IMR-90 (cell line): ENCODE results near the gene KCNQ1. TPM values are rescaled to one million over a fixed set of nuclear protein-coding genes. Genes with fewer than 3 reads are reported as not detected.

ENCODE experiments used
- ATAC-seq: fragments of 200-7000 bp; cut with Tn5 transposase; 2 replicates; pipeline ENCODE4 v1.9.1; 2020; ENCODE audit warnings: low read depth, mild to moderate bottlenecking, moderate library complexity
- BruUV-seq: library from RNA; stranded (reverse); fragments of 400-500 nt; replicated peaks from 2 replicates; lab custom pipeline; 2021; lab: Mats Ljungman, UMichigan
- CTCF ChIA-PET: fragments of 300-600 bp; formaldehyde crosslinking; extraction: SDS; loops from one replicate; lab custom pipeline; 2021; ENCODE audit warnings: antibody characterized with exemption; lab: Yijun Ruan, JAX
- POLR2A ChIA-PET: fragments of 300-600 bp; sonication (Branson Sonifier 250); formaldehyde crosslinking; loops from one replicate; lab custom pipeline; 2022; ENCODE audit warnings: antibody characterized with exemption; ENCODE audit not compliant: unreplicated experiment; lab: Charles Lee
- DNase-seq: peaks from one replicate; pipeline ENCODE4 v3.0.0; 2013
- H2AFZ ChIP-seq: replicated peaks from 2 replicates; pipeline ENCODE3; 2013; ENCODE audit warnings: low read length, mild to moderate bottlenecking; ENCODE audit not compliant: poor library complexity
- H2AK5ac ChIP-seq: 2 replicates; pipeline ENCODE4 v1.6.1; 2013; ENCODE audit warnings: low read depth, low read length, inconsistent platforms
- H2AK9ac ChIP-seq: replicated peaks from 2 replicates; pipeline ENCODE3; 2013; ENCODE audit warnings: mild to moderate bottlenecking, low read depth, low read length, moderate library complexity; ENCODE audit not compliant: poor library complexity
- H2BK120ac ChIP-seq: 2 replicates; pipeline ENCODE4 v1.6.1; 2013; ENCODE audit warnings: low read depth, low read length, inconsistent platforms
- H2BK15ac ChIP-seq: 3 replicates; pipeline ENCODE4 v1.6.1; 2013; ENCODE audit warnings: low read depth, low read length, inconsistent platforms
- H2BK20ac ChIP-seq: 2 replicates; pipeline ENCODE4 v1.6.1; 2013; ENCODE audit warnings: low read depth, mild to moderate bottlenecking, inconsistent platforms, low read length, moderate library complexity
- H2BK5ac ChIP-seq: 2 replicates; pipeline ENCODE4 v1.6.1; 2013; ENCODE audit warnings: mild to moderate bottlenecking, low read depth, low read length, inconsistent platforms; ENCODE audit not compliant: poor library complexity, severe bottlenecking
- H3K14ac ChIP-seq: replicated peaks from 2 replicates; pipeline ENCODE4 v1.6.1; 2013; ENCODE audit warnings: low read depth, low read length, inconsistent platforms
- H3K18ac ChIP-seq: 2 replicates; pipeline ENCODE4 v1.6.1; 2013; ENCODE audit warnings: low read depth, low read length, control low read depth
- H3K23ac ChIP-seq: 2 replicates; pipeline ENCODE4 v1.6.1; 2013; ENCODE audit warnings: low read depth, low read length, inconsistent platforms
- H3K27ac ChIP-seq: 2 replicates; pipeline ENCODE4 v1.5.1; 2013; ENCODE audit warnings: mild to moderate bottlenecking, control low read depth, low read length; ENCODE audit not compliant: insufficient read depth
- H3K27me3 ChIP-seq: 2 replicates; pipeline ENCODE4 v1.6.1; 2013; ENCODE audit warnings: low read length; ENCODE audit not compliant: control insufficient read depth, insufficient read depth
- H3K36me3 ChIP-seq: 2 replicates; pipeline ENCODE4 v1.6.1; 2013; ENCODE audit warnings: low read length, mixed read lengths; ENCODE audit not compliant: control insufficient read depth, insufficient read depth
- H3K4ac ChIP-seq: 2 replicates; pipeline ENCODE4 v1.6.1; 2013; ENCODE audit warnings: low read depth, low read length, inconsistent platforms
- H3K4me1 ChIP-seq: 2 replicates; pipeline ENCODE4 v1.6.1; 2013; ENCODE audit warnings: low read length, mixed read lengths; ENCODE audit not compliant: control insufficient read depth, insufficient read depth
- H3K4me2 ChIP-seq: 2 replicates; pipeline ENCODE4 v1.6.1; 2013; ENCODE audit warnings: low read depth, mild to moderate bottlenecking, control low read depth, low read length, moderate library complexity
- H3K4me3 ChIP-seq: 2 replicates; pipeline ENCODE4 v1.5.1; 2013; ENCODE audit warnings: low read depth, mild to moderate bottlenecking, control low read depth, low read length, moderate library complexity; ENCODE audit not compliant: insufficient read depth
- H3K56ac ChIP-seq: 2 replicates; pipeline ENCODE4 v1.6.1; 2013; ENCODE audit warnings: low read length, inconsistent platforms; ENCODE audit not compliant: insufficient read depth; ENCODE audit errors: extremely low read depth
- H3K79me1 ChIP-seq, 2 experiments: 2 replicates each; pipeline ENCODE4 v1.6.1; 2013; ENCODE audit warnings: low read length in 2 of 2, inconsistent platforms in 1 of 2, low read depth in 1 of 2
- H3K9ac ChIP-seq: 2 replicates; pipeline ENCODE4 v1.6.1; 2013; ENCODE audit warnings: low read depth, low read length, control low read depth
- H3K9me1 ChIP-seq: 2 replicates; pipeline ENCODE4 v1.6.1; 2013; ENCODE audit warnings: low read length, inconsistent platforms; ENCODE audit not compliant: insufficient read depth
- H3K9me3 ChIP-seq: 2 replicates; pipeline ENCODE4 v1.6.1; 2013; ENCODE audit warnings: low read length; ENCODE audit not compliant: control insufficient read depth, insufficient read depth
- H4K20me1 ChIP-seq: 2 replicates; pipeline ENCODE4 v1.6.1; 2013; ENCODE audit warnings: low read length, inconsistent platforms; ENCODE audit not compliant: insufficient read depth
- H4K5ac ChIP-seq: 2 replicates; pipeline ENCODE4 v1.6.1; 2013; ENCODE audit warnings: mild to moderate bottlenecking, low read depth, low read length, control low read depth
- H4K8ac ChIP-seq, 2 experiments: 2 replicates each; pipeline ENCODE4 v1.6.1; 2013; ENCODE audit warnings: low read depth in 2 of 2, low read length in 2 of 2, control low read depth in 1 of 2, inconsistent platforms in 1 of 2
- H4K91ac ChIP-seq: 2 replicates; pipeline ENCODE4 v1.6.1; 2013; ENCODE audit warnings: low read depth, low read length, inconsistent platforms; ENCODE audit not compliant: insufficient read depth
- BHLHE40 ChIP-seq: fragments of 150-350 bp; IDR thresholded peaks from 2 replicates; pipeline ENCODE4 v1.6.1; 2016; ENCODE audit warnings: mild to moderate bottlenecking, low read depth, low read length
- CEBPB ChIP-seq: IDR thresholded peaks from 2 replicates; pipeline ENCODE4 v1.6.1; 2012; ENCODE audit warnings: low read depth, low read length, improper control_type of control experiment
- CHD1 ChIP-seq: IDR thresholded peaks from 2 replicates; pipeline ENCODE4 v1.6.1; 2012; ENCODE audit warnings: low read depth, low read length, improper control_type of control experiment
- FOS ChIP-seq: fragments of 150-350 bp; IDR thresholded peaks from 2 replicates; pipeline ENCODE4 v1.6.1; 2016; ENCODE audit warnings: low read depth, low read length
- MAFK ChIP-seq: IDR thresholded peaks from 2 replicates; pipeline ENCODE4 v1.6.1; 2012; ENCODE audit warnings: low read depth, low read length, improper control_type of control experiment
- MAZ ChIP-seq: IDR thresholded peaks from 2 replicates; pipeline ENCODE4 v1.6.1; 2012; ENCODE audit warnings: low read depth, mild to moderate bottlenecking, low read length, improper control_type of control experiment, moderate library complexity, borderline replicate concordance
- MXI1 ChIP-seq: IDR thresholded peaks from 2 replicates; pipeline ENCODE4 v1.6.1; 2012; ENCODE audit warnings: low read depth, mild to moderate bottlenecking, low read length, moderate library complexity, borderline replicate concordance
- NFE2L2 ChIP-seq: fragments of 150-350 bp; IDR thresholded peaks from 2 replicates; pipeline ENCODE4 v1.6.1; 2016; ENCODE audit warnings: low read depth, mild to moderate bottlenecking, low read length
- POLR2A ChIP-seq: IDR thresholded peaks from 2 replicates; pipeline ENCODE4 v1.6.1; 2012; ENCODE audit warnings: mild to moderate bottlenecking, low read depth, low read length
- RAD21 ChIP-seq: IDR thresholded peaks from 2 replicates; pipeline ENCODE4 v1.6.1; 2012; ENCODE audit warnings: low read length, improper control_type of control experiment
- RFX5 ChIP-seq: IDR thresholded peaks from 2 replicates; pipeline ENCODE4 v1.8.0; 2012; ENCODE audit warnings: low read depth, mild to moderate bottlenecking, low read length, moderate library complexity
- SMC3 ChIP-seq: fragments of 150-350 bp; IDR thresholded peaks from 2 replicates; pipeline ENCODE4 v1.6.1; 2016; ENCODE audit warnings: low read depth, mild to moderate bottlenecking, antibody characterized with exemption, low read length, moderate library complexity
- USF2 ChIP-seq: fragments of 150-350 bp; IDR thresholded peaks from 2 replicates; pipeline ENCODE4 v1.6.1; 2017; ENCODE audit warnings: mild to moderate bottlenecking, antibody characterized with exemption, low read length, low read depth
- WGBS, 2 experiments: methylation state at CpG; one replicate each; pipeline versions ENCODE4 v1.1.5 to v1.1.7; 2013; ENCODE audit warnings: missing lambda C conversion rate in 2 of 2; ENCODE audit not compliant: insufficient read length in 1 of 2; ENCODE audit errors: extremely low coverage in 2 of 2; 5-methylcytosine and 5-hydroxymethylcytosine counted together
- dilution Hi-C: fragments of 300-500 bp; cut with HindIII; formaldehyde crosslinking; loops from one replicate; pipeline ENCODE4 v1.14.3; 2018; ENCODE audit warnings: low sequenced_read_pairs; ENCODE audit not compliant: unreplicated experiment
- in situ Hi-C: fragments of 300-500 bp; cut with MboI; formaldehyde crosslinking; loops from 3 replicates; pipeline ENCODE4 v1.14.3; 2019; ENCODE audit warnings: low sequenced_read_pairs, inconsistent platforms, mixed read lengths
- intact Hi-C: fragments of 100-400 bp; cut with micrococcal nuclease; formaldehyde crosslinking; loops from 2 replicates; pipeline ENCODE4 v1.10.0; 2022
- polyA plus RNA-seq, 3 experiments: library from polyadenylated mRNA; depleted of rRNA; stranded (reverse); fragments of >200 nt; gene quantifications; 2 replicates each; pipeline ENCODE4 v1.2.3, GENCODE V29; 2012; ENCODE audit warnings: low replicate concordance in 1 of 3
- total RNA-seq: library from RNA; depleted of rRNA; stranded (reverse); fragments of >200 nt; gene quantifications from 2 replicates; pipeline ENCODE4 v1.2.3, GENCODE V29; 2012
- TF ChIP-seq, protein P1 (sequence below): conservative IDR thresholded peaks from 2 replicates; pipeline ENCODE4 v1.5.1; 2012; ENCODE audit warnings: mild to moderate bottlenecking, low read depth, low read length, improper control_type of control experiment
- TF ChIP-seq, protein P2 (sequence below): fragments of 150-350 bp; IDR thresholded peaks from 2 replicates; pipeline ENCODE4 v1.6.1; 2016; ENCODE audit warnings: low read depth, mild to moderate bottlenecking, low read length, moderate library complexity, borderline replicate concordance

The KCNQ1 gene
- total and polyA plus RNA-seq, 2 of the 4 experiments (the other 2 are of a cell fraction): 0.07 TPM; not detected in 1

DNA sequence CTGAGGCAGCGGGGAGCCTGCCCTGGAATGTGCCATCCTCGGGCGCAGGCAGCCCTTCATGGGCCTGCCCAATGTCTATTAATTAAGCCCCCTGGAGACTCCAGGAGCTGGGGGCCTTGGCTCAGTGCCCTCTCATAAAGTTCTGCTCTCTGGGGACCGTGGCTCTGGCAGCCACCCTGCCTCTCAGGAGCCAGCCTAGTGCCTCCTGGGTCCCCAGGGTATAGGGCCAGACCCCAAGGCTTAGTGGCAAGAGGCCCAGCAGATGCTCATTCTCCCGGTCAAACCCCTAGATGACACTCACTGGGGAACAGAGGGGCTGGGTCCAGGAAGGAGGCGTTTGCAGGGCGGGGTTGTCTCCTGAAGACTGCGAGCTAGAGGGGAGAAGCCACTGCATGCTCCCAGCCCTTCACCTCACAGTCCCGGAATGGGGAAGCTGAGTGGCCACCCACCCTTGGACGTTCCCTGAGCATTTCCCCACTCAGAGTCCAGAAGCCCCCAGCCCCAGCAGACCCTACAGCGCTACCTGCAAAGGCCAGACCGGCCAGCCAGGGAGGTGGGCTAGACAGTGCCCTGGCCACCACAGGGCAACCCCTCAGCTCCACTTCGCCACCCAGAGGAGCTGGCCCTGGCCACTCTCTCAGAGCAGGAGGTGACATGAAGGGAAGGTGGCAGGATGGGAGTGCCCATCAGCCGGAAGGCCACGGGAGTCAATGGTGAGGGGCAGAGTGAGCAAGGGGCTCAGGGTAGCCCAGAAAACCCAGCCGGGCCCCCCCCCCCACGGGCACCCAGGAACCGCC lies 357.8 kb downstream of the KCNQ1 start:
- Histone ChIP-seq H4K8ac (no peak overlapping the region), H3K79me1 (no peaks in the 10 kb centered on the region), H4K5ac (no peak overlapping the region), H3K4ac (no peak overlapping the region), H3K36me3 (no peaks in the 10 kb centered on the region), H2BK20ac (no peak overlapping the region), H3K27ac (no peak overlapping the region), H3K27me3 (peaks cover 31% of the 10 kb centered on the region), H3K9ac (no peak overlapping the region), H4K91ac (no peak overlapping the region), H4K20me1 (no peaks in the 10 kb centered on the region; the same call in 1 of the 2 replicates), H3K4me1 (no peaks in the 10 kb centered on the region; the same call in 1 of the 2 replicates), H2AFZ (no peak overlapping the region), H2BK120ac (no peak overlapping the region), H3K14ac (no peak overlapping the region), H3K4me3 (no peak overlapping the region), H3K9me1 (peaks cover 3% of the 10 kb centered on the region; the same call in 1 of the 2 replicates), H2AK9ac (no peak overlapping the region), H3K18ac (no peak overlapping the region), H3K9me3 (peaks cover 9% of the 10 kb centered on the region), H2BK5ac (no peak overlapping the region), H3K4me2 (no peak overlapping the region), H3K23ac (no peak overlapping the region), H2AK5ac (no peak overlapping the region), H2BK15ac (no peak overlapping the region), H3K56ac (no peak overlapping the region)
- intact Hi-C loops: no loop called here
- in situ Hi-C loops: no loop called here
- DNase-seq: no peak
- 81% methylated on average over 4 of the region's 18 CpGs; no CpG with 5 or more reads in 1 of the 2 experiments for WGBS, 2 experiments
- no TSS peak for BruUV-seq
- dilution Hi-C loops: no loop called here
- POLR2A ChIA-PET: no interaction called here
- ATAC-seq: no peak
- CTCF ChIA-PET: no interaction called here
- TF ChIP-seq SMC3 (no peak), NFE2L2 (no peak), POLR2A (no peak), MAZ (no peak), CHD1 (no peak), CEBPB (no peak), USF2 (no peak), FOS (no peak), BHLHE40 (no peak), RAD21 (no peak), MXI1 (no peak), RFX5 (no peak), MAFK (no peak)
- TF ChIP-seq, protein P1, sequence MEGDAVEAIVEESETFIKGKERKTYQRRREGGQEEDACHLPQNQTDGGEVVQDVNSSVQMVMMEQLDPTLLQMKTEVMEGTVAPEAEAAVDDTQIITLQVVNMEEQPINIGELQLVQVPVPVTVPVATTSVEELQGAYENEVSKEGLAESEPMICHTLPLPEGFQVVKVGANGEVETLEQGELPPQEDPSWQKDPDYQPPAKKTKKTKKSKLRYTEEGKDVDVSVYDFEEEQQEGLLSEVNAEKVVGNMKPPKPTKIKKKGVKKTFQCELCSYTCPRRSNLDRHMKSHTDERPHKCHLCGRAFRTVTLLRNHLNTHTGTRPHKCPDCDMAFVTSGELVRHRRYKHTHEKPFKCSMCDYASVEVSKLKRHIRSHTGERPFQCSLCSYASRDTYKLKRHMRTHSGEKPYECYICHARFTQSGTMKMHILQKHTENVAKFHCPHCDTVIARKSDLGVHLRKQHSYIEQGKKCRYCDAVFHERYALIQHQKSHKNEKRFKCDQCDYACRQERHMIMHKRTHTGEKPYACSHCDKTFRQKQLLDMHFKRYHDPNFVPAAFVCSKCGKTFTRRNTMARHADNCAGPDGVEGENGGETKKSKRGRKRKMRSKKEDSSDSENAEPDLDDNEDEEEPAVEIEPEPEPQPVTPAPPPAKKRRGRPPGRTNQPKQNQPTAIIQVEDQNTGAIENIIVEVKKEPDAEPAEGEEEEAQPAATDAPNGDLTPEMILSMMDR: no peak
- TF ChIP-seq, protein P2, sequence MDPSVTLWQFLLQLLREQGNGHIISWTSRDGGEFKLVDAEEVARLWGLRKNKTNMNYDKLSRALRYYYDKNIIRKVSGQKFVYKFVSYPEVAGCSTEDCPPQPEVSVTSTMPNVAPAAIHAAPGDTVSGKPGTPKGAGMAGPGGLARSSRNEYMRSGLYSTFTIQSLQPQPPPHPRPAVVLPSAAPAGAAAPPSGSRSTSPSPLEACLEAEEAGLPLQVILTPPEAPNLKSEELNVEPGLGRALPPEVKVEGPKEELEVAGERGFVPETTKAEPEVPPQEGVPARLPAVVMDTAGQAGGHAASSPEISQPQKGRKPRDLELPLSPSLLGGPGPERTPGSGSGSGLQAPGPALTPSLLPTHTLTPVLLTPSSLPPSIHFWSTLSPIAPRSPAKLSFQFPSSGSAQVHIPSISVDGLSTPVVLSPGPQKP: no peak
